Stromal cell of bone marrow (primary cell): ENCODE results near the gene TULP3.

Experiments used
- DNase-seq: peaks from one replicate; pipeline ENCODE4 v3.0.0-alpha.2; 2012; ENCODE audit warnings: low read depth

TULP3 gene

GRCh38 chr12:2970744-2971143 is 80.1 kb downstream of the TULP3 start:
- no peak for DNase-seq

GRCh38 chr12:2973566-2973965 is 82.9 kb downstream of the TULP3 start:
- DNase-seq = no peak

GRCh38 chr12:2974560-2974971 is 83.9 kb downstream of the TULP3 start:
- no peak for DNase-seq

GRCh38 chr12:2976581-2976996 is 85.9 kb downstream of the TULP3 start:
- DNase-seq = no peak

DNA sequence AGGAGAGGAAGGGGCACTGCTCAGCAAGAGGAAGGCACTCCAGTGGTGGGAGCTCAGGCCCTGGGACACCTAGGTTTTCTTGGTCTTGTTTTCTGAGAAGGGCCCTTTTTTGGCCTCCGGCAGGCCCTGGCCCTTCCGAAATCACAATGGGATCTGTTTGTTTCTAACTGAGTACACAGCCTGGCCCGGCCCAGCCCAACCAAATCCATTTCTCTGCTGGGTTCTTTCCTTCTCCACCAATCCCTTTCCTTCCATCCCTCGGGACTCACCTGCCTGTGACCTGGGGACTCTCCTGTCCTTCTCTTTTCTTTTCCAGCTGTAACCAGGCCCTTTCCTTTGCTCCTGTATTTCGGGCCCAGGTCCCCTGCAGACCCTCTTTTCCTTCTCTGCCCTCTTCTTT is 87.1 kb downstream of the TULP3 start:
- no peak for DNase-seq

DNA sequence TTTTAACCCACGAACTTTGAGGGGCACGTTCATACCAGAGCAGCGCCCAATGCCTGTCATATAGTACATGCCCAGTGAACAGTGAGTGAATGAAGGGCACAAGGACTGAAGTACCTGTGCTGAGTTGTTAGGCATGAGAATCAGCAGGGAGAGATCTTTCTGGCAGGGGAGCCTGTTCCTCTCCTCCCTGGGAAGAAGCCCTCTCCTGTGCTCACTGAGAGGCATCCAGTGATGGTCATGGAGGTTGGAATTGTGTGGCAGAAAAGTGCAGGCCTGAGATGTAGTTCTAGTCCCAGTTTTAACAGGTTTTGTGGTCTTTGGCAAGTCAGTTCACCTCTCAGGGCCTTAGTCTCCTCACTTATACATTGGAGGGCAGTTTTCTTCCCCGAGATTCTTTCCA is 89.1 kb downstream of the TULP3 start:
- no peak for DNase-seq

DNA sequence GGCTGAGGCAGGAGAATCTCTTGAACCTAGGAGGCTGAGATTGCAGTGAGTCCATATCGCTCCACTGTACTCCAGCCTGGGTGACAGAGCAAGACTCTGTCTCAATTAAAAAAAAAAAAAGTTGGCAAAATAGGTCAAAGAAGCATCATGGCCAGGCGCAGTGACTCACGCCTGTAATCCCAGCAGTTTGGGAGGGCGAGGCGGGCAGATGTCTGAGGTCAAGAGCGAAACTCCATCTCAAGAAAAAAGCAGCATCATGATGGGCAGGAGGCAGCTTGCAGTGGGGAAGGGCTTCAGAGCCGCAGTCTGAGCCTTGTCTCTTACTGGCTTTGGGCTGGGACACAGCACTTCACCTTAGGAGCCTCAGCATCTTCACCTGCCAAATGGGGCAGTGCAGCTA is 89.9 kb downstream of the TULP3 start:
- DNase-seq = no peak

- no peak for DNase-seq
Measured at GRCh38 chr12:2982361-2982760, 91.7 kb downstream of the TULP3 start.

DNA sequence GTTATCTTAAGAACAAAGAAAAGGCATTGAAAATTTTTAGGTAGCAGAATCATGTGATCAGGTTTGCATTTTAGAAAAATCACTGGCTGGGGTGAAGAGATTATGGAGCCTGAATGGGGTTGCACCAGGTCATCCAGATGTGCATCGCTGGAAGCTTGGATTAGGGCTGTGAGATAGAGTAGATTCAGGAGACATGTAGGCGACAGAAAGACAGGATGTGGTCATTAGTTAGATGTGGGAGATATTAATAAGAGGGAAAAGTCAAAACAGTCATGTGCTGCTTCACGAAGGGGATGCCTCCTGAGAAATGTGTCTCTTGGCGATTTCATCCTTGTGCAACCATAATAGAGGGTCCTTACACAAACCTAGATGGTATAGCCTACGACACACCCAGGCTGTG is 93.6 kb downstream of the TULP3 start:
- no peak for DNase-seq

GRCh38 chr12:2984698-2985097 is 94.0 kb downstream of the TULP3 start:
- no peak for DNase-seq

DNA sequence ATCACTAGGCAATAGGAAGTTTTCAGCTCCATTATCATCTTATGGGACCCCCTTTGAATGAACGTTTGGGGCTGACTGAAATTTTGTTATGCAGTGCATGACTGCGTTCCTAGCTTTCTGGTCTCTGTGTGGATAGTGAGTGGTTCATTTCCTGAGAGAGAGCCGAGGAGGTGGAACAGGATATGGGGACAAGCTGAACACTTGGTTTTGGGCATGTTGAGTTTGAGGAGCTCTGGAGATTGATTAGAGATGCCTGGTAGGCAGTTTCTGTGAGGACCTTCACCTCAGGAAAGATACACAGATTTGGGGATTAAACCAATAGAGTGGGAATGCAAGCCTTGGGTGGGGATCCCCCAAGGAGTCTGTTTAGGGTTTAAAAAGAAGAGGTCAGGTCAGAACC is 96.2 kb downstream of the TULP3 start:
- DNase-seq = no peak

DNA sequence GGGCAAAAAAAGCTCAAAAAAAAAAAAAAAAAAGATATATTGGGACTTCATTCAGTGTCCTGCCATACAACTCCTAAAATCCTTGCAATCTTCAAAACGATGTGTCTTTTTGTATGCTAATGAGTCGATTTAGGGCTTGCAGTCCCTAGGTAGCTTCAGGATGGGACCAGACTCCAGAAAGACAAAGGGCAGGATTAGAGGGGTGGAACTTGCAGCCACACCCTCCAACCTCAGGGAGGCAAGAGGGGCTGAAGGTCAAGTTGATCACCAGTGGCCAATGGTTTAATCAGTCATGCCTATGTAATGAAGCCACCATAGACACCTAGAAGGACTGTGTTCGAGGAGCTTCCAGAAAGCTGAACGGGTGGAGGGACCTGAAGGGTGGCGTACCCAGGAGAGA is 97.8 kb downstream of the TULP3 start:
- DNase-seq = no peak
